Frontal cortex (tissue), 4 donors: ENCODE data around the gene ARID1B. TPM values are rescaled to one million over a fixed set of nuclear protein-coding genes. Genes with fewer than 3 reads are reported as not detected.
A peak's percentile ranks its signal among the peaks of the same experiment; 100 is the strongest.

ENCODE experiments used
- DNase-seq, 2 donors: peaks; one replicate each; pipeline ENCODE4 v3.0.0; 2012; ENCODE audit warnings: low spot score in 2 of 2
- FAIRE-seq: peaks from 2 replicates; lab custom pipeline; 2012; peaks lifted over from hg19 to GRCh38; lab: Jason Lieb, UNC
- total RNA-seq: library from RNA; depleted of rRNA; stranded (reverse); fragments of >200 nt; gene quantifications from one replicate; pipeline ENCODE4 v1.2.3, GENCODE V29; 2014
- donor health status: control.
- donor health status: control.
- donor health status: control.

ARID1B gene
- total RNA-seq, 1 donor from 2014 or later: 59.9 TPM

DNA sequence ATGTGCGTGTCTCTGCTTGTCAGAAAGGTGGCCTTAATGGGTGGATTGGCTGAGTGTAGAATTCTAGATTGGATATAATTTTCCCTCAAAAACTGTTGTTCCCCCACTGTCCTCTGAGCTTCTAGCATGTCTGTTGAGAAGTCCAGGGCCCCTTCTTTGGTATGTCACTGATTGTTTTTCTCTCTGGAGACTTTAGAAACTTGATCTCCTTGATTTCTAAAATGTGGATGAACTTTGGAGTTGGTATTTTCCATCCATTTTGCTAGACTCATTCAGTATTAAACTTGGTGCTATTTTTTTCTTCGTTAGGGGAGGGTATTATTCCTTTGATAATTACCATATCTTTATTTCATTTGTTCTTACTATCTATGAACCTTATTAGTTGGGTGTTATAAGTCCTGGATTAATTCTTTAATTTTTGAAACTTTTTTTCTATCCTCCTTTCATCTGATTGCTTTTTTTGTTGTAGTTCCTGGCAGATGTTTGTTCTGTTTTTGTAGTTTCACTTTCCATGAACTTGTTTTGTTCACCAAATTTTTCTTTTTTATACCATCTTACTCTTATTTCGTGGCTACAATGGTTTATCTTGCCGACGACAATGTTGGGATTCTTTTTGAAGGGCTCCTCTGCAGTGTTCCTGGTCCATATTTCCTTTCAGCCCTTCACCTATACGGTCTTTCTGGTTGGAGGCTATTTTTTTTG, 68.4 kb downstream of the ARID1B start:
- FAIRE-seq: no peak

GRCh38 chr6:156846845-156847599, 69.8 kb downstream of the ARID1B start:
- no peak for FAIRE-seq
- DNase-seq: no peak

More for the DNA sequence above, 68.4 kb downstream of the ARID1B start:
- DNase-seq: no peak

- DNase-seq (no peak), FAIRE-seq (no peak)
These were observed 70.9 kb downstream of the ARID1B start for GRCh38 chr6:156848123-156848522.

- FAIRE-seq (no peak), DNase-seq (no peak)
These were observed 71.4 kb downstream of the ARID1B start for GRCh38 chr6:156848533-156848932.

GRCh38 chr6:156849806-156850205, 72.6 kb downstream of the ARID1B start:
- DNase-seq (no peak), FAIRE-seq (no peak)

DNA sequence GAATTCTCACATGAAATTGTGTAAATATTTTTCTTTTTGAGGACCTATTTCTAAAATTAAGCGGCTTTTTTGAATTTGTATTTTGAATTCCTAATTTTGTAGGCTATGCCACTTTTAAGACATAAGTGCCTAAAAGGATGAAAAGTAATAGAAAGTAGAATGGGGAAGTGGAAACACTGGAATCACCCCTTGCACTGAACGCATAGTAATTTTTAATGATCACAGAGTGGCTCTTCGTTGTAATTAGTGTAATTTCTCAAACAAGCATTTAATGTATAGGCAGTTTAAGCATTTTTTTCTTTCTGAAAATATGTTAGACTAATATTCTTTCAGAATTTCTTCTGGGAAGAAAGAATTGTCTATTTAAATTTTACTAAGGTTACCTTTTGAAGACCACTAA, 73.2 kb downstream of the ARID1B start:
- DNase-seq (no peak), FAIRE-seq (no peak)

DNA sequence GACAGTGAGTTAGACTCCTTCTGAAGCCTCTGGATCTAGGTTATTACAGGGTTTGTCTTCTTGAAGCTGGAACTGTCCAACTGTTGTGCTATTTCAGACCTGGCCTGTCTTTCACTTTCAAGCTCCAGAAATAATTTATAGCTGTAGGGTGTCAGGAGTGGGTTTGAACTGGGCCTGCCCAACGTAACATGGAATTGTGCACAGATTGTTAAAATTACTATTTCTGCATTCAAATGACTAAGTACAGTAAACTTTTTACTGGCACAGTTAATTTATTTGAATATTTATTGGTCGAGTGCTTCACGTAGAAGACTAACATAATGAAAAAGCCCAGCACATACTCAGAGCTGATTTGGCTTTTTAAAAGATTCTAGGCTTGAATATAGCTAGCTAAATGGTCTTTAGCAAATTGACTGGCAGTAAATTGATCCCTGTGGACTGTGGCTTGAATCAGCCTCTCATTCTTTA, 74.3 kb downstream of the ARID1B start:
- no peak for FAIRE-seq
- no peak for DNase-seq

DNA sequence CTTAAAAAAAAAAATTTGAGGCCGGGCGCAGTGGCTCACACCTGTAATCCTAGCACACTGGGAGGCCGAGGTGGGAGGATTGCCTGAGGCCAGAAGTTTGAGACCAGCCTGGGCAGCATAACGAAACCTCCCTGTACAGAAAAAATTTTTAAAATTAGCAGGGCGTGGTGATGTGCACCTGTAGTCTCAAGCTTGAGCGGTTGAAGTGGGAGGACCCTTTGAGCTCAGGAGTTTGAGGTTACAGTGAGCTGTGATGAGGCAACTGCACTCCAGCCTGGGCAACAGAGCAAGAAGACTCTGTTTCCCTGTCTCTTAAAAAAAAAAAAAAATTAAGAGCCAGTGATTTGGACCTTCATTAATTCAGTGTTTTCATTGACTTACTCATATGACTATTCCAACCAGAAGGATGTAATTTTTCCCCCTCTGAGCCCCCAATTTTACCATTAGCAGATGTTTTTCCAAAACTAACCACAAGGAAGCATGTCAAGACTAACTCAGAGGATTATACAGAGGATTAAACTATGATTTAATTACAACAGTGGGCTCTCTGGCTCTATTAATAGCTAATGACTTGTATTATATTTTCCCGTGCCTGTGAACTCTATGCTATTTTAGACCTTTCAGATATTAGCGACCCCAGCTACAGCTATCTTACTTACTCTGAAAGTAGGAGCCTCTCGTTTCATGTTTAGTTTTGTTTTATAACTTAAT, 75.1 kb downstream of the ARID1B start:
- no peak for DNase-seq
- FAIRE-seq: no peak

DNA sequence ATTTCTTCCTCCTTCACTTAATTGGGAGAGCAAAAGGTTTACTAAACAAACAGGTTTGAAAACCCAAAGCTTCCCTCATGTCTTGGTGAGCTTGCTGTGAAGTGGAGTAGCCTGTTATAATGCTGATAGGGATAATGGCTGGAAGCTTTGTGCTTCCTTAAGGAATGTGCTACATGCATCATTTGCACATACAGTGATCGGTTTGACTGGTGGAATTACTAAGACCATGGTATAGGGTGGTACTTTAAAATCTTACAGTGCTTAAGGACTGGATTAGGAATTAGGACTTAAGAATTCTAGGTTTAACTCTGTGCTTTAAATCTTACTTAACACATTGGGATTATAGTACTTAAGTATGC, 75.7 kb downstream of the ARID1B start:
- DNase-seq (no peak), FAIRE-seq (no peak)

- no peak for DNase-seq
- no peak for FAIRE-seq
These were observed 76.6 kb downstream of the ARID1B start for GRCh38 chr6:156853733-156854132.

DNA sequence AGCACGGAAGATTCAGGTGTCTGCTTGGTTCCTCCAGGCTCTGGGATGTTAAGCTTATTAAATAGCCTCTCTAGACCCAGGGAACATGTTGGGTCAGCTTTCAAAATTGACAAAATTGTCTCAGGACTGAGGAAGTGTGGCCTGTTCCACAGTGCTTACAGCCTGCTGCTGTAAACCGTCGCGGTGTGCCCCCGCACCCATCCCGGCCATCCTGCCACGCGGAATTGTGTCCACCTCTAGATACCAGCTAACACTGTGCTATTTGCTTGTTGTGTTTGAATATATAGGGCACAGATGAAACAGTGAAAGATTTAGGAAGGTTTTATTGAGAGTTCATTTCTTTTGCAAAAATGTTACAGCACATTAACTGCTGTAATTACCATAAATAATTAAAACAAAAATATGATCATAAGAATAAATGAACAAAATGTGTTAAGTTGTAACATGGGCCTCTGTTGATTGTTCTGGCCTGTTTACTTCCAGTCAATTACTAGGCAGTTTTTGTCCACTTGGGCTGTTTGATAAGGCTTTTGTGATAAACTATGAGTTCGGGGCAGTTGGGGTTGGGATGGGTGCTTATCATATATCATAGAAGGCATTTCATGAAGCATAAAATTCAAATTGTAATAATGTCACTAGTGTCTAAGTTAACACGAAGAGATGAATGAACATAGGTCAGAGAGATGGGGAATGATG, 77.4 kb downstream of the ARID1B start:
- FAIRE-seq (no peak), DNase-seq (no peak)

GRCh38 chr6:156857573-156857972, 80.4 kb downstream of the ARID1B start:
- FAIRE-seq (no peak), DNase-seq (no peak)

GRCh38 chr6:156859686-156860085, 82.5 kb downstream of the ARID1B start:
- no peak for DNase-seq
- no peak for FAIRE-seq

GRCh38 chr6:156862711-156863110, 85.5 kb downstream of the ARID1B start:
- FAIRE-seq (no peak), DNase-seq (no peak)

- no peak for DNase-seq
- no peak for FAIRE-seq
These were observed 86.3 kb downstream of the ARID1B start for GRCh38 chr6:156863504-156863903.

GRCh38 chr6:156864557-156864956, 87.4 kb downstream of the ARID1B start:
- FAIRE-seq (no peak), DNase-seq (no peak)

DNA sequence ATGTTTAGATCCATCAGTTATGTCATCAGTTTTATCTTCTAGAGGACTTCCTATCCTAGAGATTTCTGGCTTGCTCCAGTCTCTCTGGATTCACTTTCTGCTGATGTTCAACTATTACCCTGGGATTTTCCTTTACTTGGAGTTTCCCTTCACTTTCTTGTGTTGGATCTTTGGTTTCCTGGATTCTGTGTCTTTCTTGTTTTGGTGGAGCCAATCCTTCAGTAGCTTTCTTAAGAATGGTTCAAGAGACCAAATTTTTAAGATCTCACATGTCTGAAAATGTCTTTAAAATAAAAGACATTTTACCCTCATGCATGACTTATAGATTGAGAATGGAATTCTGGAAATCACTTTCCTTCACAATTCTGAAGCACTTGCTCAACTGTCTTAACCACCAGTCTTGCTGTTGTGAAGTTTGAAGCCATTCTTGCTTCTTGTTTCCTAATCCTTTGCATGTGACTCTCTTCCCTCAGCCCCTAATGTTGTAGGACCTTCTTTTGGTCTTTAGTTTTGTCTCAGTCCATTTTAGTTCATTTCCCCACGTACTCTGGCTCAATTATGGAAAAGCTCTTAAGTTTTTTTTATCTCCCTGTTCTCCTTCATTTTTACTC, 87.9 kb downstream of the ARID1B start:
- FAIRE-seq: no peak

GRCh38 chr6:156866220-156867015, 89.2 kb downstream of the ARID1B start:
- peak; percentile 9 to 27 for DNase-seq
- no peak for FAIRE-seq

More for the DNA sequence above, 87.9 kb downstream of the ARID1B start:
- DNase-seq: no peak

DNA sequence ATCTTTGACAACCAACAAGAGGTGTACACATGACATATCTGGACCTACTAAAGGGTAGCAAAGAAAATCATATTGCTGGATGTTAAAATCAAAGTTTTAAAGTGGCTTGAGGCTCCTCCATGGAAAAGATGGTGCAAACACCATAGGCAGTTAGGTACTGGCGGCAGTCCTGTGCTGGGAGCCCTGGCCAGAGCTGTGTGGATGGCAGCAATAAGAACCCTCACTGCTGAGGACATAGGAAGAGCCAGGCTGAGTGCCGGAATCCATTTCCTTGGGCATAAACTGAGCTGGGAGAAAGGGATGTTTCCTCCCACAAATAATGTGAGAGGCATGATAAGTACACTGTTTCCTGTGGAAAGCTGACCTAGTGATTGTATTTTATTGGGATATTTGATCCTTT, 89.9 kb downstream of the ARID1B start:
- FAIRE-seq (no peak), DNase-seq (no peak)
